ENCODE results near the gene USP4. TPM values are rescaled to one million over a fixed set of nuclear protein-coding genes. Genes with fewer than 3 reads are reported as not detected.
"Not testable (repeated sequence)": the region's sequence is repeated elsewhere in the genome, so short reads cannot be mapped to it uniquely, and the experiment has no call there.

The USP4 gene
- total RNA-seq, 2 experiments from 2014 or later, result 89.6 to 90.0 TPM

GRCh38 chr3:49359623-49360022 is 19.8 kb upstream of the USP4 start:
- H3K27ac Mint-ChIP-seq, result peak overlapping the region; percentile 54
- no peak overlapping the region for H3K4me3 Mint-ChIP-seq
- no peaks in the 10 kb centered on the region for H3K9me3 Mint-ChIP-seq
- POLR2A ChIA-PET, result interaction anchor here (1.0 to 3.4 kb wide), 5 partner anchors 16 to 90 kb away, joined by 3 to 46 read pairs (median 5); partner anchors contain the start of genes RHOA, TCTA and USP4
- H3K4me1 Mint-ChIP-seq, result peaks cover 28% of the 10 kb centered on the region
- DNase-seq (no peak), ATAC-seq (ENCODE audit: low read depth) (no peak)
- H3K27me3 Mint-ChIP-seq, result no peaks in the 10 kb centered on the region
- H3K36me3 Mint-ChIP-seq, result peaks cover 47% of the 10 kb centered on the region

DNA sequence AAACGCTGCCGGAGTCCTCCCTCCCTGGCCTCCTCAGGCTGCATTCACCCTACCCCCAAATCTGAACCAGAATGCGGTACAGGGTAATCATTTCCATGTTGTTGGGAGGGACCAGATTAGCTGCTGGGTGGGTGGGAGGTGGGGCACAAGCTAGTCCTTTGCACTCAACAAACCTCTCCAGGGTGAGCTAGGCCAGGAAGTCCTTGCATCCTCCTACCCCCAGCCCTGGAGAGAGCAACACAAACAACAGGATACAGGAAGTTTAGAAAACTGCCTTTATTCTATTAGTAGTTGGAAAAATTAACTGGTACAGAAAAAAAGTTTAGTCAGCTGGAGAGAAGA is 19.0 kb upstream of the USP4 start:
- peak overlapping the region; percentile 82 for H3K27ac Mint-ChIP-seq
- H3K4me1 Mint-ChIP-seq, result peaks cover 29% of the 10 kb centered on the region
- DNase-seq, result no peak
- H3K27me3 Mint-ChIP-seq, result no peaks in the 10 kb centered on the region
- POLR2A ChIA-PET, result interaction anchor here (1.0 to 3.4 kb wide), 6 partner anchors 17 to 90 kb away, joined by 3 to 46 read pairs (median 5); partner anchors contain the start of genes RHOA, TCTA and USP4
- ATAC-seq (ENCODE audit: low read depth), result no peak
- peaks cover 48% of the 10 kb centered on the region for H3K36me3 Mint-ChIP-seq
- no peaks in the 10 kb centered on the region for H3K9me3 Mint-ChIP-seq
- H3K4me3 Mint-ChIP-seq, result peak overlapping the region; percentile 89

DNA sequence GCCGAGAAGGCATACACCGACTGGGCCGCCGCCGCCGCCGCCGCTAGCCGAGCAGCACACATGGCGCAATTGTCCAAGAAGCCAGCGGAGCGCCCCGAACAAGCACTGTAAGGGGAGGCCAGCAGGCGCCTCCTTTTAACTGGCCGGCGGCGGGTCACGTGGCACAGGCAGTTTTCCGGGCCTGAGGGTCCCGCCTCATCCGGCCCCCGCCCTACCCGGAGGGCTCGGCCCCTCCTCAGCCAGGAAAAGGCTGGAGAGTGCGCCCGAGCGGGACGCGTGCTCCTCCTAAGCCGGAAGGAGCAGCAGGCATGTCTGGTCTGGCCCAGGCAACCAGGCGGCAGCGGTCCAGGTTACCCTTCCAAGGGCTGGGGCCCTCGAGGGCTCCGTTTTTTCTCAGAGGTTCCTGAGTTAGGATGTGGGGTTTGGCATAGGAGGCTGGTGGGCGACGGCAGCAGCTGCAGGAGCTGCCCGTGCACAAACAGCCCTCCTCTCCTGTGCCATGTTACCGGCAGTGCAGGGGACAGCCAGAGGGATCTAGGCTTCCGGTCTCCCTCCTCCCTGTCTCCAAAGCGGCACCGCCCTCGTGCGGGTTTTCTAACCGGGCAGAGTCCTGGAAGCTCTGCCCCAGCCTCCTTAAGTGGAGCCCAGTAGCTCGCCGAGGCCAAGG is 18.5 kb upstream of the USP4 start, which contains the start of gene GPX1:
Gene GPX1 (minus strand): TSS at position 137 of the 667 bp plus-strand sequence. CDS start 75 bp downstream, at position 62.
- Mint-ChIP-seq H3K4me3 (peak within 1 kb of the TSS; percentile 89), H3K27ac (peak within 1 kb of the TSS; percentile 87), H3K27me3 (no peaks in the 10 kb centered on the region), H3K36me3 (peaks cover 46% of the 10 kb centered on the region), H3K9me3 (no peaks in the 10 kb centered on the region), H3K4me1 (peaks cover 26% of the 10 kb centered on the region)
- peak; percentile 87 for DNase-seq
- ATAC-seq (ENCODE audit: low read depth), result peak; percentile 87
- POLR2A ChIA-PET, result interaction anchor here (1.0 to 3.4 kb wide), 6 partner anchors 16 to 91 kb away, joined by 3 to 46 read pairs (median 5); partner anchors contain the start of genes RHOA, TCTA and USP4

DNA sequence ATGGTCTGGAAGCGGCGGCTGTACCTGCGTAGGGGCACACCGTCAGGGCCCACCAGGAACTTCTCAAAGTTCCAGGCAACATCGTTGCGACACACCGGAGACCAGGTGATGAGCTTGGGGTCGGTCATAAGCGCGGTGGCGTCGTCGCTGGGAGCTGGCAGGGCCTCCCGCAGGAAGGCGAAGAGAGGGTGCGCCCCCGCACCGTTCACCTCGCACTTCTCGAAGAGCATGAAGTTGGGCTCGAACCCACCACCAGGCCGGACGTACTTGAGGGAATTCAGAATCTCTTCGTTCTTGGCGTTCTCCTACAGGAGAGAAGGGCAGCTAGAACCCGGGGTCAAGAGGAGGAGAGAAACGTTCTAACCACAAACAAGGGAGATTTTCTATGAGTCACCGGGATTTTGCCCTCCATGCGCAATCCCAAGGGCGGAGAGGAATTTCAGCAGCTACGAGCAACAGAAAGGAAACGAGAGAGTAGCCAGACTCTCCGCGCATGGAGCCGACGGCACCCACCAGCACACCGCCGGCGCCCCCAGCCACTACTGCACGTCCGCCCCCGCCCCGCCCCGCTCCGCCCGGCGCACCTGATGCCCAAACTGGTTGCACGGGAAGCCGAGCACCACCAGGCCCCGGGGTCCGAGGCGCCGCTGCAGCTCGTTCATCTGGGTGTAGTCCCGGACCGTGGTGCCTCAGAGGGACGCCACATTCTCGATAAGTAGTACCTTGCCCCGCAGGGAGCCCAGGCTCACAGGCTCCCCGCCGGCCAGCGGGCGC is 17.8 kb upstream of the USP4 start:
- Mint-ChIP-seq H3K4me3 (peak overlapping the region; percentile 89), H3K36me3 (peaks cover 40% of the 10 kb centered on the region), H3K27ac (peak overlapping the region; percentile 87), H3K4me1 (peaks cover 28% of the 10 kb centered on the region)
- DNase-seq (peak; percentile 69), ATAC-seq (ENCODE audit: low read depth) (peak; percentile 40)
- H3K9me3 Mint-ChIP-seq, H3K27me3 Mint-ChIP-seq: not testable (repeated sequence)
- POLR2A ChIA-PET, result interaction anchor here (1.0 to 3.4 kb wide), 5 partner anchors 12 to 60 kb away, joined by 3 to 46 read pairs (median 8); partner anchors contain the start of genes RHOA, TCTA and USP4

DNA sequence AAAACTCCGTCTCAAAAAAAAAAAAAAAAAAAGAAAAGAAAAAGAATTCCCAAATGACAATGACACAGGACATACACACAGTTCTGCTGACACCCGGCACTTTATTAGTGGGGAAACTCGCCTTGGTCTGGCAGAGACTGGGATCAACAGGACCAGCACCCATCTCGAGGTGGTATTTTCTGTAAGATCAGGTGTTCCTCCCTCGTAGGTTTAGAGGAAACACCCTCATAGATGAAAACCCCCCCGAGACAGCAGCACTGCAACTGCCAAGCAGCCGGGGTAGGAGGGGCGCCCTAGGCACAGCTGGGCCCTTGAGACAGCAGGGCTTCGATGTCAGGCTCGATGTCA is 17.2 kb upstream of the USP4 start:
- H3K9me3 Mint-ChIP-seq, result not testable (repeated sequence)

DNA sequence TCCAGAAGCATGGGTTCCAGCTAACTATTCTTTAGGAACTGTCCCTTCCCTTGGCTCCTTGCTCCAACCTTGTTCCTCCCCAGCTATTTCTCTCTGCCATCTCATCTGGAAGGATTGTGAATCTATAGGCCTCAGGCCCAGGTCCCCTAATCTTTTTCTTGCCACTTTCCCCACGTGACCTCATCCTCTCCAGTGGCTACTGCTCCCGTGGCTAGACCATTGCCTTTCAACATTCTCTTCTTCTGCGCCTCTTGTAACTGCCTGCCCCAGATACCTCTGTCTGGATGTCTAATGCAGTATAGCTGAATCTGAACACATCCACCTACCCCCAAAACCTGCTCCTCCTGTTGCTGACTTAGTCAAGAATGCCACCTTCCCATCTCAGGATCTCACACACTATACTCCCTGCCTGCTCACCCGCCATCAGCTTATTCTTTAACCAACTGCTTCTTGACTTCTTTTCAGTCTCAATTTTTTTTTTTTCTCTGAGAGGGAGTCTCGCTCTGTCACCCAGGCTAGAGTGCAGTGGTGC is 13.1 kb upstream of the USP4 start:
- Mint-ChIP-seq H3K36me3 (peaks cover 14% of the 10 kb centered on the region), H3K27me3 (no peaks in the 10 kb centered on the region), H3K9me3 (no peaks in the 10 kb centered on the region), H3K4me3 (no peak overlapping the region), H3K4me1 (peaks cover 18% of the 10 kb centered on the region), H3K27ac (no peak overlapping the region)
- ATAC-seq (ENCODE audit: low read depth) (no peak), DNase-seq (no peak)
- POLR2A ChIA-PET, result interaction anchor here (0.6 kb wide), 1 partner anchor 59 kb away, joined by 3 read pairs; no protein-coding TSS in a partner anchor

More for the DNA sequence above, 17.2 kb upstream of the USP4 start:
- DNase-seq, H3K27me3 Mint-ChIP-seq: not testable (repeated sequence)
- H3K4me1 Mint-ChIP-seq, result peaks cover 25% of the 10 kb centered on the region
- H3K36me3 Mint-ChIP-seq, result peaks cover 35% of the 10 kb centered on the region
- POLR2A ChIA-PET, result interaction anchor here (1.0 to 3.4 kb wide), 6 partner anchors 12 to 60 kb away, joined by 3 to 46 read pairs (median 6); partner anchors contain the start of genes RHOA, TCTA and USP4
- peak; percentile 10 for ATAC-seq (ENCODE audit: low read depth)
- peak overlapping the region; percentile 89 for H3K4me3 Mint-ChIP-seq
- H3K27ac Mint-ChIP-seq, result peak overlapping the region; percentile 87

GRCh38 chr3:49352281-49352680 is 12.4 kb upstream of the USP4 start:
- ATAC-seq (ENCODE audit: low read depth) (no peak), DNase-seq (no peak)
- H3K4me1 Mint-ChIP-seq, result peaks cover 16% of the 10 kb centered on the region
- no peaks in the 10 kb centered on the region for H3K27me3 Mint-ChIP-seq
- H3K9me3 Mint-ChIP-seq, result no peaks in the 10 kb centered on the region
- POLR2A ChIA-PET, result no interaction called here
- no peak overlapping the region for H3K4me3 Mint-ChIP-seq
- H3K27ac Mint-ChIP-seq, result no peak overlapping the region
- H3K36me3 Mint-ChIP-seq, result peaks cover 11% of the 10 kb centered on the region

GRCh38 chr3:49351521-49352011 is 11.7 kb upstream of the USP4 start:
- H3K4me3 Mint-ChIP-seq, result no peak overlapping the region
- POLR2A ChIA-PET, result no interaction called here
- no peak for DNase-seq
- H3K27ac Mint-ChIP-seq, result no peak overlapping the region
- H3K27me3 Mint-ChIP-seq, result no peaks in the 10 kb centered on the region
- H3K36me3 Mint-ChIP-seq, result peaks cover 11% of the 10 kb centered on the region
- H3K9me3 Mint-ChIP-seq, result no peaks in the 10 kb centered on the region
- H3K4me1 Mint-ChIP-seq, result peaks cover 16% of the 10 kb centered on the region
- no peak for ATAC-seq (ENCODE audit: low read depth)

DNA sequence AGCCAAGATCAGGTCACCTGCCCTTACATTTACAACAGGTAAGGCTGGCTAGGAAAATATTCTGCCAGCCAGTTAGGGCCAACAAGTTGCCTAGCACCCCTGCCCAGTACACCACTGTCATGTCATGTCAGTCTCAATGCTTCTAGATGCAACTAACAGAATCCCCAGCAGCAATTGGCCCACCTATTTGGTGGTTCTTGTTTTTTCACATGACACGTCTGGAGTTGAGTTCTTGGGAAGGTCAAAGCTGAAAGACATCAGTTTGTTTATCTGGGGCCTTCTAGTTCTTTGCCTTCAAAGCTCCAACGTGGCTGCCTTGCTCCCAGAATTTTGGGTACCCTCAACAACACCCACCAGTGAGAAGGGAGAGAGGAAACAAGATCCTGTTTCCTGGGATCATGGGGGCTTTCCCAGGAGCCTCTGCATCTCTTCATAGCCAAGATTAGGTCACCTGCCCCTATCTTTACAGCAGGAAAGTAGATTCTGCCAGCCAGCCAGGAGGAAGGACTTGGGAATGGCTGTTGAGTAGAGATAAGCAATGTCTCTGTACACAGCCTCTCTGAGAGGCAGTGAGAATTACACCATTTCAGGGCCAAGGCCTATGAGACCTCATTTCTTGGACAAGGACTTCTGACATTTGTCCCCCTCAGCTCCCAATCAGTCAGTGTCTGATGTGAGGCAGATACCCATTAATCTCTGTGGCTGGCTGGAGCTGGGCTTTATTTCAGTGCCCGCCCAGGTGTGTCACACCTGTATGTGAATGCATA is 9.7 kb upstream of the USP4 start:
- no peaks in the 10 kb centered on the region for H3K9me3 Mint-ChIP-seq
- H3K4me1 Mint-ChIP-seq, result peaks cover 17% of the 10 kb centered on the region
- POLR2A ChIA-PET, result no interaction called here
- no peak overlapping the region for H3K27ac Mint-ChIP-seq
- H3K27me3 Mint-ChIP-seq, result no peaks in the 10 kb centered on the region
- DNase-seq, result no peak
- no peak overlapping the region for H3K4me3 Mint-ChIP-seq
- ATAC-seq (ENCODE audit: low read depth), result no peak
- H3K36me3 Mint-ChIP-seq, result peaks cover 2% of the 10 kb centered on the region

DNA sequence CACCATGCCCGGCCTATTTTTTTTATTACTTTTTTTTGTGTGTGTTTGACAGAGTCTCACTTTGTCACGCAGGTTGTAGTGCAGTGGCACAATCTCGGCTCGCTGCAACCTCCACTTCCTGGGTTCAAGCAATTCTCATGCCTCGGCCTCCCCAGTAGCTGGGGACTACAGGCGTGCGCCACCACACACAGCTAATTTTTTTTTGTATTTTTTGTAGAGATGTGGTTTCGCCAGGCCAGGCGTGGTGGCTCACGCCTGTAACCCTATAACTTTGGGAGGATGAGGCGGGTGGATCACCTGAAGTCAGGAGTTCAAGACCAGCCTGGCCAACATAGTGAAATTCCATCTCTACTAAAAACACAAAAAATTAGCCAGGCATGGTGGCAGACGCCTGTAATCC is 8.5 kb upstream of the USP4 start:
- H3K9me3 Mint-ChIP-seq; H3K4me3 Mint-ChIP-seq; H3K36me3 Mint-ChIP-seq; DNase-seq; POLR2A ChIA-PET; ATAC-seq (ENCODE audit: low read depth); H3K27me3 Mint-ChIP-seq; H3K27ac Mint-ChIP-seq: not testable (repeated sequence)
- H3K4me1 Mint-ChIP-seq, result peaks cover 16% of the 10 kb centered on the region

DNA sequence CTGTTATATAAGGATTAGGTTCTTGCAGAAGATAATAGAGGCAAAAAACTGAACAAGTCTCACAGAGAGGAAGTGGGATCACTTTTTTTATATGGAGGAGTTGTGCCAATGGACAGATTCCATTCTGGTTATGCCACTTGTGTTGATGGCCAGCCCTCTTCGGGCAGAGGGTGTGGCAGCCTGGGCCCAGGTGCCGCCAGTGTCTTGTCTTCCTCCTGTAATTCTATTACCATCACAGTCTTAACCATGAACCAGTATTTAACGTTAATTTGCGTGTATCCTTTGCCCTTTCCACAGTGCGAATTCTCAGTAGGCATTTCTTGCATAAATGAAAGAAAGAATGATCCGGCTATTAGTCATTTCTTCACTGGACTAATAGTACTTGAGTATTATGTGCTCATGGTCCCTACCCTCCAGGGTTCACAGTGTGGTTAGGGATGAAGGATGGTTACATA is 7.0 kb upstream of the USP4 start:
- Mint-ChIP-seq H3K4me3 (no peak overlapping the region), H3K27me3 (no peaks in the 10 kb centered on the region), H3K9me3 (peaks cover 1% of the 10 kb centered on the region), H3K27ac (no peak overlapping the region), H3K4me1 (peaks cover 17% of the 10 kb centered on the region), H3K36me3 (peaks cover 2% of the 10 kb centered on the region)
- POLR2A ChIA-PET, result no interaction called here
- DNase-seq, result no peak
- no peak for ATAC-seq (ENCODE audit: low read depth)

DNA sequence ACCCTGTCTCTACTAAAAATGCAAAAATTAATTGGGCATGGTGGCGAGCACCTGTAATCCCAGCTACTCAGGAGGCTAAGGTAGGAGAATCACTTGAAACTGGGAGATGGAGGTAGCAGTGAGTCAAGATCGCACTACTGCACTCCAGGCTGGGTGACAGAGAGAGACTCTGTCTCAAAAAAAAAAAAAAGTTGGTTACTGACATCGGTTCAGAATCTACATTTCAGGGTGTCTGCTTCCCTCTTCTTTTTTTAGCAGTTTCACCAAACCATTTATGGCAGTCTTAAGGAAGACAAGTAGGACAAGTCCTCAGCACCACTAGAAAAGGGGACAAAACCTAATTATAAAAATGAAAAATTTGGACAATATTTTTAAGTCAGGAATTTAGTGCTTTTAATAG is 3.3 kb upstream of the USP4 start:
- no peak for DNase-seq
- no peak overlapping the region for H3K4me3 Mint-ChIP-seq
- H3K27me3 Mint-ChIP-seq, result no peaks in the 10 kb centered on the region
- ATAC-seq (ENCODE audit: low read depth), result no peak
- H3K27ac Mint-ChIP-seq, result no peak overlapping the region
- H3K4me1 Mint-ChIP-seq, result peaks cover 36% of the 10 kb centered on the region
- peaks cover 1% of the 10 kb centered on the region for H3K9me3 Mint-ChIP-seq
- POLR2A ChIA-PET, result interaction anchor here (0.7 to 1.6 kb wide), 3 partner anchors 12 to 323 kb away, joined by 3 to 8 read pairs (median 4); partner anchors contain the start of gene DAG1
- peaks cover 7% of the 10 kb centered on the region for H3K36me3 Mint-ChIP-seq
